Mammary epithelial cell (primary cell): ENCODE measurements around the gene SLC8A1.

Source experiments
- CTCF ChIP-seq, 2 donors: IDR thresholded peaks in 1 of 2; conservative IDR thresholded peaks in 1 of 2; 2 replicates each; pipeline ENCODE4 v1.5.1; 2011 to 2012; ENCODE audit warnings: inconsistent platforms in 2 of 2, low read length in 2 of 2, mild to moderate bottlenecking in 2 of 2, control low read depth in 1 of 2, low read depth in 1 of 2; ENCODE audit not compliant: insufficient read depth in 1 of 2; ENCODE audit errors: extremely low read depth in 1 of 2
- EZH2 ChIP-seq: IDR thresholded peaks from 2 replicates; pipeline ENCODE4 v1.6.1; 2012; ENCODE audit warnings: low read length, inconsistent platforms, borderline replicate concordance

DNA sequence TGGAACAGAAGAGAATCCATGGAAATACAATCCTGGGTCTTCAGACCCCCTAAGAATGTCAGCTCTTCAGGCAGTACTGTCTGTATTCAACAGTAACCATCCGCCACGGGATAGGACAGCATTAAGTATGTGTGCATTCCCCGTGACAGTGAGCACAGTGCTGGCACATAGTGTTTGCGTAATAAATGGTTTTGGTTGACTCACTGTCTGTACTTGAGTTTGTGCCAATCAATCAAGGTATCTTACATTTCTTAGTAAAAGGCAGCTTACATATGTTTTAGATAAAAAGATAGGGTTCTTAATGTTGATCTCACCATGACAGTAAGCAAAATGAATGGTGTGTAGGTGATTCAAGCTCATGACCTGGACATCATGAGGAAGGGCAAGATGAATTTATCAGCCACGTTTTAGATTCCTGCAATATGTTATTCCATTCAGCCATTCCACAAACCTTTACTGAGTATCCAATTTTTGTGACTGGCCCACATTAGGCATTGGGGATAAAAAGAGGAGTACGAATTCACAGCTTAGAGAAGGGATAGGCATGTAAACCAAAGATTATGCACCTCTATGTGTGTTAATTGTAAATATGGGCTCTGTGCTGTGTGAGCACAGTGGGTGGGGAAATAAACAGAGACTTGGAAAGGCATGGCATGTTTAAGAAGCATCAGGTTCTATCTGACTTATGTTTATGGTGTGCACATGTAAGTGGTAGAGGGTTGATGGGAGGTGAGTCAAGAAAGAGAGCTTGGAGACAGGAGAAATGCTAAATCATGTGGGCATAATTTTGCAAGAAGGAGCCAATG, 258.8 kb downstream of the SLC8A1 start:
- no peak for TF ChIP-seq EZH2
- TF ChIP-seq CTCF (conservative IDR thresholded peaks at IDR 0.05 in 1 of 2, IDR thresholded peaks at IDR 0.05 in 1 of 2; ENCODE audit: extremely low read depth in 1 of 2, insufficient read depth in 1 of 2, low read depth in 1 of 2, low read length in 2 of 2): no peak
